Inferior parietal cortex (tissue), 1 donor: ENCODE measurements around the gene CFP.
"Not testable (repeated sequence)": the region's sequence is repeated elsewhere in the genome, so short reads cannot be mapped to it uniquely, and the experiment has no call there.

Source experiments
- DNase-seq: peaks from one replicate; pipeline ENCODE4 v3.0.0-alpha.2; 2016; ENCODE audit errors: extremely low spot score

CFP gene

DNA sequence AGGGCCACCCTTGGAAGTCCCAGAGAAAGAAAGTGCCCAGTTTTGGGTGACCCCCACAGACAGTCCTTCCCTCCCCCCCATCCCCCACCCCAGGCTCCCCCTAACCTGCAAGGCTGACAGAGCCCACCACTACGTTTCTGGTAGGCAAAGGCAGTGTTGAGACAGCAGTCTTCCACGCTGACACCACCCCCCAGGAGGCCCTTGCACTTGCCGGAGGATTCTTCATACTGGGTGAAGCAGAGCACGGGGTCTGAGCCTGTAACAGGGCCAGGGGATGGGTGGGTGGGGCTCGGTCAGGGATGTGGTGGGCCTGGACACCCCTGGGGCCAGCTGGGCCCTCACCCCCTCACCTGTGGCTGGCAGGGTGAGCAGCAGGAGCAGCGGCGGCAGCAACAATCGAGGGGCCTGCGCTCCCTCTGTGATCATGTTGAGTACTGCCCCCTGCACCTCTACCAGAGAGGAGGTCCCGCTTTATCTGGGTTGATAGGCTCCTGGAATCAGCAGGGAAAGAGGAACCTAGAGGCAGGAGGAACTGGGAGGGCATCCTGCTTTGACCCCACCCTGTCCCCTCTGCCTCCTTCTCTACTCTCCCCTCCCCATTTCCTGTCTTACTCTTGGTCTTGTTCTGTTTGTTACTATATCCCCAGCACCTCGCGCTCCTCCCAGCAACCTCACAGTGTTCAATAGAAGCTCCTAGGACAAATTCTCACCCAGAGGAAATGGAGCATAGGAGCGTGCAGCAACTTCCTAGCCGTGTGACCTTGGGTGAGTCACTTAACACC is at the start of gene CFP:
CFP (minus strand) TSS at position 512 of the 782 bp plus-strand sequence; CDS start at position 426, 86 bp downstream.
- DNase-seq: no peak

DNA sequence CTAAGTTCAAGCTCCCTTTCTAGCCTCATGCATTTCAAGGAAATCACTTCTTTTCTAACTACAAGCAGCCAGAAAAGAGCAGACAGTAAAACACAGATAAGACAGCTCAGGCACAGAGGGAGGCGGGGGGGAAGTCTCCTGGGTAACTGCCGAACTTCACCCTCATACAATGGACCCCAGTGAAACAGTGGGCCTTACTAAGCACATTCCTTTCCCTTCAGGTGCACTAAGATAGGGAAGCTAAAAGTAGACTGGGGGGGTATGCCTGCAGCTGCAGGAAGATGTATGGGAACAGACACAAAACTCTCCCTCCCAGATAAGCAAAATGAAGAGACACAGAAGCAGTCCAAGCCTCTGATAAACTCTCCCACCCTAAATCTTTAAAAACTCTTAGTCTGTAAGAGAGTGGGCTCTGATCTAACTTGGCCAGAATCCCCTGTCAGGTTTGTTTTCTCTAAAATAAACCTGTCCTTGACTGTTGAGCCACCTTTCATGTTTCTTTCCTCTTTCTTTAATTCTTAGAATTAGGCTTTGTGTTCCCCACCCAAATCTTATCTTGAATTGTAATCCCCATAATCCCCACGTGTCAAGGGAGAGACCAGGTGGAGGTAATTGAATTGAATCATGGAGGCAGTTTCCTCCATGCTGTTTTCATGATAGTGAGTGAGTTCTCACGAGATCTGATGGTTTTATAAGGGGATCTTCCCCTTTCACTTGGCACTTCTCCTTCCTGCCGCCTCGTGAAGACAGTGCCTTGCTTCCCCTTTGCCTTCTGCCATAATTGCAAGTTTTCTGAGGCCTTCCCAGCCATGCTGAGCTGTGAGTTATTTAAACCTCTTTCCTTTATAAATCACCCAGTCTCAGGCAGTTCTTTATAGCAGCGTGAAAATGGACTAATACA is 46.5 kb upstream of the CFP start:
- DNase-seq: not testable (repeated sequence)

DNA sequence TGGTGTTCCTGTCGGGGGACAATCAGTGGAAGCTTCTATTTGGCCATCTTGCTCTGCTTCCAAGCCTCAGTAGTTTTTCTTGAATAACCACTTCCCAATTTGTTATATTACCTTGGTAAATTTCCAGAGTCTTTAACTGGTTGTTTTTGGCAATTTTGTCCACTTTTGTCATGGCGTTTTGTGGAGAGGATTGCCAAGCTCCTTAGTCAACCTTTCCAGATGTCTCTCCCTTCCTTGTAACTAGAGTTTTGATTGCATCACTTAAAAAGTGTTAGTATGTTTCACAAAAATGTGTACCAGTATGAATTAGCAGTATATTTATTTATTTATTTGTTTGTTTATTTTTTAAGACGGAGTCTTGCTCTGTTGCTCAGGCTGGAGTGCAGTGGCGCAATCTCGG is 45.0 kb upstream of the CFP start:
- no peak for DNase-seq

DNA sequence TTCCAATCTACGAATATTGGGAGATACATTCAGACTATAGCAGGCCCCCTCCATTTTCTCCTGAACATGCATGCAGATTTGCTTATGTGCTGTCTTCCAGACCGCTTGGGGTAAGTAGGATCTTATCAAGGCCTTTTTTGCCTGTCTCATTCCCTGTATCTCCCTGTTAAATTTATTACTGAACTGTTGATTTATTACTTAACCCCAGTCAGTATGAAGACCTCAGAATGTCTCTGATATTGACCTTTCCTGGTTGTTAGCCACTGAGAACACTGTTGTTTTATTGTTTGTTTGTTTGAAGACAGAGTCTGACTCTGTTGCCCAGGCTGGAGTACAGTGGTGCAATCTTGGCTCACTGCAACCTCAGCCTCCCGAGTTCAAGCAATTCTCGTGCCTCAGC is 36.1 kb upstream of the CFP start:
- DNase-seq: not testable (repeated sequence)

DNA sequence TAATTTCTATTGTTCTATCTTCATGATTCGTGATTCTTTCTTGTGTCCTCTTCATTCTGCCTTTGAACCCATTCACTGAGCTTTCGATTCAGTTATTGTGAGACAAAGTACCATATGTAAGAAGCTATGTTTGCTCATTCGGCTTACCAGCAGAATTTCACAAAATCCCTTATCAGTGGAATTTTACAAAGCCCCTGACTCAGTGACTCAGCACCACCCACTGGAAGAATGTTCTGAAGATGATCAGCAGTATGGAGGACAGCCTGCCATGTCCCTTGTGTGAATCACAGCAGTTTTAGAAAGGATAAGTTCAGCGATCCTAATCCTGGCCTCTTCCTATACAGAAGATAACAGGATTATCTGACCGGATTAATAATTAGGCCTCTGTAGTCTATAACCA is 35.0 kb upstream of the CFP start:
- DNase-seq: no peak

DNA sequence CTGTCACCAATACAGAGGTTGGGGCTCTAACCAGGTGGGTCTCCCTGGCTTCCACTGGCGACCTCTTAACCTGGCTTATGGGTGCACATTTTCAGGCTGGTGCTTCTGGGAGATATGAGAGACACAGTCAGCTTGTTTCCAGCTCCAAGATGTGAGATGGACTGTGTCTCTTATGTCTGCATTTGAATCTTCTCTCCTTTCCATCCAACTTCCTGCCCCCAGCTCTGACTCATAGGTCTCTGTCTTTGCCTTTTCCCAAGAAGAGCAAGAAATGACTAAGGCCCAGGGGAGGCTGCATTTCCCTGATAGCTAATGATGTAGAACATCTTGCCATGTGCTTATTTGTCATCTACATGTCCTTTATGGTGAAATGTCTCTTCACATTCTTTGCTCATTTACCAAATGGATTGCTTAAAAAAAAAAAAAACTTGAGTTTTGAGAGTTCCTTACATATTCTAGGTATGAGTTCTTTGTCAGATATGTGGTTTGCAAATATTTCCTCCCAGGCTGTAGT is 32.5 kb upstream of the CFP start:
- DNase-seq: no peak

DNA sequence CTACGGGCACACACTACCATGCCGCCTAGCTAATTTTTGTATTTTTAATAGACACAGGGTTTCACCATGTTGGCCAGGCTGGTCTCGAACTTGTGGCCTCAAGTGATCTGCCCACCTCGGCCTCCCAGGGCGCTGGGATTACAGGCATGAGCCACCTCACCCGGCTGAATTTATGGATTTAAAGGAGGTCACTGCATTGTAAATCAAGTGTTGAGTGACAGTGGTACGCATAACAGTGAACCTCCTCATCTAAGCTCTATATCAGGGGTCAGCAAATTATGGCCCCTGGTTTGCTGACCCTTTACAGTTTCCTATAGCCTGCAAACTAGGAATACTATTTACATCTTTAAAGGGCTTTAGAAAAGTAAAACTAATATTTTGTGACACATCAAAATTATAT is 31.8 kb upstream of the CFP start:
- DNase-seq: no peak

DNA sequence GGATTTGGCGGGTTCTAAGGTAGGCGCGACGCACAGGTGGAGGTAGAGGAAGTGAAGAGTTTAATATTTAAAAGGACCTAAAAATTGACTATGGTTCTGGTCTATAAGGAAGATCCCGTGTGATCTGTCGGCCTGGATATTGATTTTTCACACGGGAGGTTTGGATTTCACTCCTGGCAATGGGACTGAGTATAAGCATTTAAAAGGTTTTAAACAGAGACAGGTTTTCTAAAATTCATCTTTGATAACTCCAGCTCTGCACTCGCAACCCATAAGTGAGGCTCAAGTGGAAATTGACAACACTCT is 29.6 kb upstream of the CFP start:
- DNase-seq: no peak

DNA sequence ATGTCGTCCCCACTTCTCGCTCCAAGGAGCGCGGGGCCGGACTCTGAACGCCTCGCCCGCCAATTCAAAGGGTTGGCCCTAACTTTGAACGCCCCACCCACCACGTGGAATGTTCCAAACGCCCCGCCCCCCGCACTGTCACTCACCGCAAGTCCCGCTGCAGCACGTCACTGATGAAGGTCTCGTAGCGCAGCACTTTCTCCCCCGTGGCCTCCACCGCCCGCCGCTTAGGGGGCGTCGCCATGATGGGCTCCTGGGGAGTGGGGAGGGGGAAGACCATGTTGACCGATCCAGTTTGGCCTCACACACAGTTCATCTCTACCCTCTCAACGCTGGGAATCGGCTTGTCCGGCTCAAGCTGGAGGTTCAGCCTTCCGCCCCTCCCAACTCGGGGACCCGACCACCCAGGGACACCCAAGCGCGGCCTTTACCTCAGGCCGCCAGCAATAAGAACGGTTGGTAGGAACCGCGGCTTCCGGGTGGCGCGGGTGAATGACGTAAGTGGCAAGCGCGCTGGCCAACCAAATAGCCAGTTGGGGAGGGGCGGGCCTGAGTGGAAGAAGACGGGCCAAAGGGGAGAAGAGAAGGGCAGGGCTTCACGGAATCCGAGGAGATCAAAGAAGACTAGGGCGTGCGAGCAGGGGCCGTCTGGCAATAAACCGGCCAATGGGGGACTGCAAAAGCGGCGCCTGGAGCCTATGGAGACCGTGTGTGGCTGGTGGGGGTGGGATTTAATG is 29.1 kb upstream of the CFP start, which contains the start of gene UXT:
UXT (minus strand) TSS at position 497 of the 737 bp plus-strand sequence; CDS start at position 244, 253 bp downstream.
- DNase-seq: peak; percentile 84

DNA sequence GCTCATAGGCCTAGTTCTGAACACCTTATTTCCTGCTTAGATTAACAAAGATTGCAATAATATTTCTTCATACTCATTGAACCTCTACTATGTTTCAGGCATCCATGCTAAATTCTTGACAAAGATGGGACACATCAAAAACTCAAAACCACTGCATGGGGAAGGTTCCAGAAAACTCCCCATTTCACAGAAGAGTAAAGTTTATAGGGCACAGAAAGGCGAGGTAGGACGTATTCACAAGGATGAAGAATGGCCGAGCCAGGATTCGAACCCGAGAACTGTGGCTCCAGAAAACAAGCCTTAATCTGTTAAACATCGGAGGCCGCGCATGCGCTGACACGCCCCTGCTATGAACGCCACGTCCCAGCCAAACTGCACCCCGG is 28.6 kb upstream of the CFP start:
- no peak for DNase-seq

DNA sequence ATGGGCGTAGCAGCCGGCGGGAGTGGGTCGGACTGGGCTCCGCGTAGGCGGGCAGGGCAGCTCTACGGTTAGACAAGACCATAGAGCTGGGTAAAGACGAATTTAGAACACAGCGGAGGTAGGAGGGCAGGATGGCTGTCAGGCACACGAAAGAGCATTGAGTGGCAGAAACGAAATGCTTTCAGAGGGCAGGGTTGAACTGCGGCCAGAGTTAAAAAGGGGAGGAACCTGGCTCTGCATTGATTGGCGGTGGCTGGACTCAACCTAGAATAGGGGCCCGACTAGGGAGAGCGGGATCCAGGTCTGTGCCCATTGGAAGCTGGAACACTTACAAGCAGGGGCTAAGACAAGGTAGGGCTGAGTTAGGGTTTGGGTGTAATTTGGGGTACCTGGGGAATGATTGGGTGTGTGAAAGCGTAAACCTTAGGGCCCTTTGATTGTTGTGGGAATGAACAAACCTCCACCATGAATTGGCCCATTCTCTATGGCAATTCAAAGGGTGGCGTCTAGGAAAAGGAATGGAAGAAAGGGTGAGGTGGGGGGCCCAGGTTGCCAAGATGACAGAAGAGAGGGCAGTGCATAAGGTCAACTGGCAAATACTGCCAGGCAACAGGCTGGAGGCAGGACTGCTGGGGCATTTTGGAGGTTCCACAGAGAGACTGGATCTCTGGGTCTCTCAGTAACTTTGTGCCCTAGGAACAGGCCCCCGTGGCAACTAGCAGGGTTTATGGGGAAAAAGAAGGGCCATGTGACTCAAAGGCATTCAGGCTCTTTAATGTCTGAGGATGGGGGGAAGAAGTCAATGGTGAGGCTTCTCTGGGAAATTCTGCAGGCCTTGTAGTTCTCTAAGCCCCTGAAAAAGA is 21.5 kb upstream of the CFP start:
- no peak for DNase-seq

DNA sequence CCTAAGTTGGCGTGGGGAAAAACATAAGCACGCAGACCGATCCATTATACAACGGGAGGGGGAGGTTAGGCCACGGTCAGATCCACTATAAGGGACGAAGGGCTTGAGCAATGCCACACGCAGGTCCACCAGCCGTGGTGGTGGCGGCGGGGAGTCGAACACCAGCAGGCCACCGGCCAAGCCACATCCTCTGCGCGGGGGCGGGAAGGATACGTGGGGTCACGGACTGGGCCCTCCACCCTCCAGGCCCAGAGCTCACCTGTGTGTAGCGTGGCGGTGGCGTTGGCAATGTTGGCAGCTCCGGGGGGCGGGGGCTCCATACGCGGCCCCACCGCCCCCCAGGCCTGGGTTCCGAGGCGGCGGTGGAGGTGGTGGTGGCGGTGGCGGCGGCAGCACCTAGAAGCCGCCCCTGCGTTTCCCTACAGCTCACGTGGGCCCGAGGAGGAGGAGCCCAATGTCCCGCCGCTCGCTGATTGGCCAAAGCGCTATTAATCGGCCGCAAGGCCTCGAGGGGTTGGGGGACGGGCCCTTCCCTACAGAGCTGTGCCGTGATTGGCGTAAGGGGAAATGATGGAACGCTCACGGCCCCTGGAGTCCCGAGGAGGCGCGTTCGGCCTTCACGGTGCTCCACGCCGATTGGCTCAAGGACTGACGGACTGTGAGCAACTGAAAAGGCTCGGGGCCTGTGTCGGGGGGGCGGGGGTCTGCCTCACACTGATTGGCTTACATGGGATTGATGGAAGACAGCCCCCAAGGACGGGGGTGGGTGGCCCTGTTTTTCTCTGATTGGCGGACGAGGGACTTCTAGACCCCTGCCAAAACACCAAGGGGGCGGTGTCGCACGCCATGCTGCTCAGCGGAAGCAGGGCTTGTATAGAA is 20.7 kb upstream of the CFP start, which contains the start of gene ELK1:
ELK1 (minus strand) TSS at position 400 of the 879 bp plus-strand sequence. CDS start 9,122 bp downstream, outside the sequence.
- DNase-seq: peak; percentile 93

DNA sequence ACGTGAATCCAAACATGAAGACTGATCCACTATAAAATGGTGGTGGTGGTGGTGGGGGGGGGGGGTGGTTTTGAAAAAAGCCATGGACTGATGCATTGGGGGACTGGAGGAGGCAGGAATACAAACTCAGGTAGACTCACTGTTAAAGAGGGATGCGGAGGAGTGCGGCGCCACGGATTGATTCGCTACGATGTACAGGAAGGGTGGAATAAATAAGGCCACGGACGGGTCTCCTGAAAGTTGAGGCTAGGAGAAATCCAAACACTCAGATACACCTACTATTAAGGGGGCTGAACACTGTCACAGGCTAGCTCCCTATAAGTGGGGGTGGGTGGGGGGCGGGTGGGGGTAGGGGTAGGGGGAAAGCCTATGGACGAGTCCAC is 20.0 kb upstream of the CFP start:
- no peak for DNase-seq

DNA sequence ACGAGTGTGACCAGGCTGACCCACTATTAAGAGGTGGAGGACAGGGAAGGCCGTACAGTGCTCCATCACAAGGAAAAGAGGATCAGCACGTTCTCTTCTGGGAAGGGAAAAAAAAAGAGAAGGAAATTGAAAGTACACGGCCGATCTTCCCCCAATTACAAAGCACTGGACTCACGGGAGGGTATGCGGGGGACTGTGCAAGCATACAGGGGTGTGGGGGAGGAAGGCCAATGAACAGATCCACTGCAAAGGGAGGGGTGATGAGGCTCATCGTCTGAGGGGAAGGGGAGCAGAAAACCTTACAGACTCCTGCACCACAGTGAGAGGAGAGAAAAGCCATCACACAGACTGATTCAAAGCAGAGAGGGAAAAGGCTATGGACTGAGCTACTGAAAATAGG is 19.5 kb upstream of the CFP start:
- no peak for DNase-seq

DNA sequence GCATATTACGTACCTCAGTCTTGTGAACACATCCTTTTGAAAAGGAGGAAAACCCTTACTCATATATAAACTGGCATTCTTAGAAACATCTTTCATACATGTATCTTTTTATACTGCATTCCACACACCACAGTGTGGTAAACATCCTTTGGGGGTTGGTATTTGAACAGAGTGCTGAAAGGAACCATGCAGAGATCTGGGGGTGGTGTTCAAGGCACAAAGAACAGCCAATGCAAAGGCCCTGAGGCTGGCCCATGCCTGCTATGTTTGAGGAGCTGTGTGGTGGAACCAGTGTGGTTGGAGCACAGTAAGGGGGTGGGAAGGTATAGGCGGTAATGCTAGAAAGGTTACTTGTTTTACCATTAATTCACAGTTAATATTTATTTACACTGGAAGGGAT is 18.6 kb upstream of the CFP start:
- DNase-seq: no peak

DNA sequence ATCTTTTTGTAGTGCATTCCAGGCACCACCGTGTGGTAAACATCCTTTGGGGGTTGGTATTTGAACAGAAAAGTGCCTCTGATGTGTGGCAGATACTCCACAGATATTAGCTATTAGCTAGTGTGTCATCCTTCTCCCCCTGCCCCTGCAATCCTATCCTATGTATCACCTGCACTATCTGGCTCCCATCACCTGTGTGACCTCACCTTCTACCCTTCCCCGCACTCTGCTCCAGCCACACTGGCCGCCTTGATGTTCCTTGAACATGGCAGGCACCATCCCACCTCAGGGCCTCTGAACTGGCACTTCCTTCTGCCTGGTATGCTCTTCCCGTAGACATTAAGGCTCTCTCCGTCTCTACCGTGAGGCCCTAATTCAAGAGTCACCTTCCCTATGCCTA is 16.9 kb upstream of the CFP start:
- DNase-seq: no peak

DNA sequence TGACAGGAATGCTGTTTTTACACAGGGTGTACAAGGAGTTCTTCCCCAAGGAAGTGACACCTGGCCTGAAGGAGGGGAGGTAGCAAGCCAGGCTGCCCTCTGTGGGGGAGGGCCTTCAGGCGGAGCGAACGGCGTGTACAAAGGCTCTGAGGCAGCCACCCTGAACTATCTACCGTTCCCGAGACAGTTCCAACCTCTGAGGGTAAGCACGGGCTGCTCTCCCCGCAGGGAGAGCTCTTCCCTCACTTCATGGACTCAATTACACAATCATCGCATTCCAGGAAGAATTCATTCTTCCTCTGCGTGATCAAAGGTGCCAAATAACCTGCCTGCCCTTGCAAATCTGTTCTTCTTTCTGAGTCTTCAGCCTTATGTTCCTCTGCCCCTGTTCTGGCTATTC is 15.8 kb upstream of the CFP start:
- DNase-seq: no peak

DNA sequence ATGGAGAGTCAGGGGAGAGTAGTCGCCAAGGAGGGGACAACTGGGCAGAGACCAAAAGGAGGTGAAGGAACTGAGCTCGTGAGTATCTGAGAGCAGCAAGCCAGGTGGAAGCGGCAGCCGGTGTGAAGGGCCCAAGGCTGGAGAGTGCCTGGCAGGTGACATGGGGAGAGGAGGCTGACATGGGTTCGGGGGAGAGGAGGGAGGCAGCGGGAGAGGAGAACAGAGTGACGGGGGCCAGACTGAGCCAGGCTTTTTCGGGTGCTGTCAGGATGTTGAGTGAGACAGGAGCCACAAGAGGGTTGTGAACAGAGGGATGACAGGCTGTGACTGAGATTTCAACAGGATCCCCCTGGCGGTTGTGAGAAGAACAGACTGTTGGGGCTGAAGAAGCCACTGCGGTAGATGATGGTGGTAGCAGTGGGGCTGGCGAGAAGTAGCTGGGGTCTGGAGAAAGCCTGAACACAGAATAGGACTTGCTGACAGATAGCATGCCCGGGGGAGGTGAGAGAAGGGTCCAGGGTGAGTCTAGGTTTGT is 14.9 kb upstream of the CFP start:
- no peak for DNase-seq

DNA sequence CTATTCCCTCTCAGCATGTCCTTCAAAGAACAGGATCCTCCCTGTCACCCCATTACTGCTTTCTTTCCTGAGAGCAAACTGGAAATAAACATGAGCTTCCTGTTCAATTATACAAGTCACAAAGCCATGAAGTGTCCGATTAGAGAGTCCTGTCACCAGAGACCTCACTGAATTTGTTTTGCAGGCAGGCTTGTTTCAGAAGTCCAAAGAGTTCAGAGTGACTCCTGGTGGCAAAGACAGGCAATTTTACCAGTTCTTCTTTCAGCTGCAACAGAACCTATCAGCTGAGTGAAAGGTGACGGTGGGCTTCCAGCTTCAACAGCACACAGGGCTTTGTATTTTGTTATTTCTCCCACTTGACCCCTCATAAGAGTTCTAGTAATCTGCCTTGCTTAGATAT is 14.2 kb upstream of the CFP start:
- no peak for DNase-seq

DNA sequence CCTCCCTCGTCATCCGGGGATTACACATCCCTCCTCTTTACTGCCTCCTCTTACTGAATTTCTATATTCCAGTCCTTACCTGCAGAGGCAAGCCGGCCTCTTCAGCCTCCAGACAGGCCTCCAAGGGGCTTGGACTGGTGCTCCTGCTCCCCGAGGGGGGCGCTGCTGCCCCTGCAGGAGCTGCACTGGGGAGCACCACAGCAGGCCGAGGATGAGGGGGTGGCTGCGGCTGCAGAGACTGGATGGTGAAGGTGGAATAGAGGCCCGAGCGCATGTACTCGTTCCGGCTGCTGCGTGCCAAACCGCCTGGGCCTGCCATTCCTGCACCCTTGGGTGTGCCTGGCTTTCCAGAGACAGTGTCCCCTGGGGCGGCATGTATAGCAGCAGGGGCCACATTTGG is 9.1 kb upstream of the CFP start:
- DNase-seq: no peak
